Tibial artery (tissue), 4 donors: ENCODE data around the gene AXIN2.

Experiments used
- DNase-seq, 2 donors: peaks; one replicate each; pipeline ENCODE4 v3.0.0-alpha.2; 2019
- H3K27ac ChIP-seq, 2 donors: fragments of 200-600 bp; sonication (generic) in 1 of 2; 1 replicate in 1 of 2; 2 replicates in 1 of 2; pipeline ENCODE4 v1.5.1; 2018 to 2019; ENCODE audit warnings: mild to moderate bottlenecking in 1 of 2
- H3K27me3 ChIP-seq, 2 donors: fragments of 200-600 bp; sonication (generic) in 1 of 2; one replicate each; pipeline versions ENCODE4 v1.5.1 to v1.6.0; 2016 to 2019
- H3K36me3 ChIP-seq, 3 donors: fragments of 200-600 bp; sonication (generic) in 2 of 3; one replicate each; pipeline ENCODE4 v1.5.1; 2016 to 2019; ENCODE audit warnings: mild to moderate bottlenecking in 2 of 3
- H3K4me1 ChIP-seq, 4 donors: fragments of 200-600 bp; sonication (generic) in 2 of 4; 1 replicate in 3 of 4; 2 replicates in 1 of 4; pipeline ENCODE4 v1.5.1; 2016 to 2019
- H3K4me3 ChIP-seq, 2 donors: fragments of 200-600 bp; sonication (generic) in 1 of 2; 1 replicate in 1 of 2; 2 replicates in 1 of 2; pipeline ENCODE4 v1.5.1; 2018 to 2019; ENCODE audit warnings: mild to moderate bottlenecking in 2 of 2
- H3K9me3 ChIP-seq, 3 donors: fragments of 200-600 bp; sonication (generic) in 1 of 3; one replicate each; pipeline ENCODE4 v1.5.1; 2016 to 2019
- intact Hi-C: fragments of 100-400 bp; cut with DNase I; formaldehyde crosslinking; loops from one replicate; pipeline ENCODE4 v1.15.0; 2023; ENCODE audit warnings: low total_unique reads
- TF ChIP-seq, protein P1 (sequence below), 2 experiments: fragments of 200-600 bp in 1 of 2; fragments of 450-650 bp in 1 of 2; IDR thresholded peaks; one replicate each; pipeline ENCODE4 v1.5.1; 2017 to 2019; ENCODE audit warnings: antibody characterized with exemption in 2 of 2, mild to moderate bottlenecking in 1 of 2, moderate library complexity in 1 of 2

Gene AXIN2

DNA sequence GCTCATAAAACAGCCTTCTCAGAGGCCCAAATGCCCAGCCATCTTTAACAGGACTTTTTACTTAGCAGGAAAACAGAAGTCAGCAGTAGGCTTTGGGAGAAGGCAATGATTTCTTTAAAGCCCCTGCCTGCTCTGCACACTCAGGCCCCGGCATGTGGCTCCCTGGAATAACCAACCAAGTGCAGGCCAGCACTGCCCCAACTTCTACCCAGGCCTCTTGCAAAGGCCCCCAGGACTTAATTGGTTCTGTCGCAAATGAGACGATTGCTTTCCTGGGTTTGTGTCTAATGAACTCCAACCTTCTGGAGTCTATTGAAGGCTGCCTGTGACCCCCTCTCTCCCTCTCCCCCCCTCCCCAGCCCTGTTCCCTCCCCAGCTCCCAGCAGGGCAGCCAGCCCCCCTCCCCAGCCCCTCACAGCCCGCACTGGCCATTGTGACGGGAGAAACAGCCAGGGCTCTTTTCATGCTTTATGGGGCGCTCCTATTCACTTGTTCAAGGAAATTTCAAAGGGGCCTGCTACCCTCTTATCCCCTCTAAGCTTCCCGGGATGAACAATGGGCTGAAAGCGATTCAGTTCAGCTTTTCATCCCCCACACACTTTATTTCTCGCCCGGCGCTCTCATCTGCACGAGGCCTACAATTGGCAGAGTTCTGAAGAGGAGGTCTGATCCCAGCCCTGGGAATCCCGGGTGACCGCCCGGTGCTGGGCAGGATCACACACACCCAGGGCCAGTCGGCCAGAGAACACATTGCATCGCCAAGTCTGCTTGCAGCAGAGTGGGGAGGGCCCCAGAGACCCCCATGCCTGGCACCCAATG, 15.5 kb downstream of the AXIN2 start:
- DNase-seq: no peak
- intact Hi-C loops: no loop called here
- Histone ChIP-seq H3K36me3 (peaks cover 3 to 12% (median 9%) of the 10 kb centered on the region in 3 donors), H3K9me3 (no peaks in the 10 kb centered on the region), H3K27ac (no peak overlapping the region), H3K4me3 (no peak overlapping the region), H3K27me3 (no peaks in the 10 kb centered on the region), H3K4me1 (peaks cover 0 to 13% (median 5%) of the 10 kb centered on the region in 4 donors)
- TF ChIP-seq, protein P1, sequence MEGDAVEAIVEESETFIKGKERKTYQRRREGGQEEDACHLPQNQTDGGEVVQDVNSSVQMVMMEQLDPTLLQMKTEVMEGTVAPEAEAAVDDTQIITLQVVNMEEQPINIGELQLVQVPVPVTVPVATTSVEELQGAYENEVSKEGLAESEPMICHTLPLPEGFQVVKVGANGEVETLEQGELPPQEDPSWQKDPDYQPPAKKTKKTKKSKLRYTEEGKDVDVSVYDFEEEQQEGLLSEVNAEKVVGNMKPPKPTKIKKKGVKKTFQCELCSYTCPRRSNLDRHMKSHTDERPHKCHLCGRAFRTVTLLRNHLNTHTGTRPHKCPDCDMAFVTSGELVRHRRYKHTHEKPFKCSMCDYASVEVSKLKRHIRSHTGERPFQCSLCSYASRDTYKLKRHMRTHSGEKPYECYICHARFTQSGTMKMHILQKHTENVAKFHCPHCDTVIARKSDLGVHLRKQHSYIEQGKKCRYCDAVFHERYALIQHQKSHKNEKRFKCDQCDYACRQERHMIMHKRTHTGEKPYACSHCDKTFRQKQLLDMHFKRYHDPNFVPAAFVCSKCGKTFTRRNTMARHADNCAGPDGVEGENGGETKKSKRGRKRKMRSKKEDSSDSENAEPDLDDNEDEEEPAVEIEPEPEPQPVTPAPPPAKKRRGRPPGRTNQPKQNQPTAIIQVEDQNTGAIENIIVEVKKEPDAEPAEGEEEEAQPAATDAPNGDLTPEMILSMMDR (IDR thresholded peaks at IDR 0.05): no peak

DNA sequence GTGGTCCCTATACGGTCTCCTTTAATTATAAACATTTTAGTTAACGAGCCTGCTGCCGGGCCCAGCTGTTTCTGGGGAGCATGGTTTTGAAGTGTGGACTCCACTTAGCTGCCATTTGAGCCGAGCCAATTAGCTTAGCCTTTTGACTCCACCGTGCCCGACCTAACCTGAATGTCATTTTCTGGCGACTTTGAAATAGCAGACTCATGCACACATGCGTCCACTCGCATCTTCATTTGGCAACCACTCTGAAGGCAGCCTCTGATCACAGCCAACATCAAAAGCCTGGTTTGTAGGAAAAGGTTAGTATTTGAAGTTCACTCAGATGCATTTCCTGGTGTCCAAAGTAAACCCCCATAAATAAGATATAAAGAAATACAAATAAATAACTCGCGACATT, 16.8 kb downstream of the AXIN2 start:
- H3K27ac ChIP-seq: no peak overlapping the region
- H3K9me3 ChIP-seq: no peaks in the 10 kb centered on the region
- no peak overlapping the region for H3K4me3 ChIP-seq
- peaks cover 0 to 13% (median 5%) of the 10 kb centered on the region in 4 donors for H3K4me1 ChIP-seq
- DNase-seq: no peak
- no peaks in the 10 kb centered on the region for H3K27me3 ChIP-seq
- peaks cover 14 to 23% (median 22%) of the 10 kb centered on the region in 3 donors for H3K36me3 ChIP-seq
- TF ChIP-seq, protein P1 (IDR thresholded peaks at IDR 0.05): no peak
- intact Hi-C loops: no loop called here

DNA sequence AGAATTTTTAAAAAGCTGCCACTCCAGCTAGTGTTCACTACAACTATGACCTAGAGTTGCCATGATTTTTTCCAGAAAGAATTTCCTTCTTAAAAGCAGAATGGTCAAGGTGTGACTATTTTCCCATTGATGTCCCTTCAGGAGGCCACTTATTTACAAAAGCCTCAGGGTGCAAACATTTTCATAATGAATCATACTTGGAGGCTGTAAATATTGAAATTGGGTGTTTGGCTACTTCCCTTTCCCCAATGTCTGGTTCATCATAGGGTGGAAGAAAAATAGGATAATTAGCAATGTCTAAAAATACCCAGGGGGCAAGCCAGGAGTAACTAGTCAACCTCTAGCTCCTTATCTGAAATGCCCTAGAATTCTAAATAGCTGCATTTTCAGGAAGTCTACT, 18.8 kb downstream of the AXIN2 start:
- no peak for DNase-seq
- no peaks in the 10 kb centered on the region for H3K27me3 ChIP-seq
- H3K27ac ChIP-seq: no peak overlapping the region
- TF ChIP-seq, protein P1 (IDR thresholded peaks at IDR 0.05): no peak
- H3K36me3 ChIP-seq: peaks cover 18 to 30% (median 22%) of the 10 kb centered on the region in 3 donors
- no peaks in the 10 kb centered on the region for H3K9me3 ChIP-seq
- intact Hi-C loops: no loop called here
- no peak overlapping the region for H3K4me3 ChIP-seq
- peaks cover 0 to 11% (median 4%) of the 10 kb centered on the region in 4 donors for H3K4me1 ChIP-seq

DNA sequence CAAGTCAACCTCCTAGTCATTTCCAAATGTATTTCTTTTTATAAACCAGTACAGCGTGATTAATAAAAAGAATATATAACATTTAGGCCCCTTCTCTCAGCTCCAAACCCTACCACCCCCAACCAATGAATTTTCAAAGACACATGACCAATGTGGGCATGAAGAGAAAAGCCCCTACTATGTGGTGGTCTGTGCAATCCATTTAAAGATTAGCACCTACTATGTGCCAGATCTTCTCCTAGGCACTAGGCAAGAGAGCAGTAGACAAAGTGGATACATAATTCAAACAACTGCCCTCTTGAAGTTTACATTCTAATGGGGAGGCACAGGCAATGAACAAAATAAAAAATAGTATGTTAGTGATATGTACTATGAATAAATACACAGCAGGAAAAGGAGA, 19.4 kb downstream of the AXIN2 start:
- TF ChIP-seq, protein P1 (IDR thresholded peaks at IDR 0.05): no peak
- no peak overlapping the region for H3K4me3 ChIP-seq
- H3K4me1 ChIP-seq: peaks cover 0 to 5% (median under 1%) of the 10 kb centered on the region in 4 donors
- no peaks in the 10 kb centered on the region for H3K9me3 ChIP-seq
- no peaks in the 10 kb centered on the region for H3K27me3 ChIP-seq
- peaks cover 23 to 36% (median 27%) of the 10 kb centered on the region in 3 donors for H3K36me3 ChIP-seq
- intact Hi-C loops: no loop called here
- no peak for DNase-seq
- no peak overlapping the region for H3K27ac ChIP-seq

DNA sequence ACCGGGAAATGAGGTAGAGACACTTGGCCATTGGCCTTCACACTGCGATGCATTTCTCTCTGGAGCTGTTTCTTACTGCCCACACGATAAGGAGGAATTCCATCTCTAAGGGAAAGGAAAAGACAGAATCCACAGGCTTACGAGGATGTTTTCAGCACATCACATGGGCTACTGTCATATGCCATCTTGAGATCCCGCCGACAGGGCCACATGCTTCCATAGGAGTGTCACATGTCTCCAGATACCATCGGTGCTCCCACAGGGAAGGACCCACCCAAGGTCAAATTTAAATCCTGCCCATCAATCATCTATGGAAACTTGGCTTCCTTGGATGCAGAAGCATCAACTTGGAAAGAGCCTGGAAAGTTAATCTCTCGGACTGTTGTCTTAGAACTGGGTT, 20.0 kb downstream of the AXIN2 start:
- H3K27ac ChIP-seq: no peak overlapping the region
- H3K9me3 ChIP-seq: no peaks in the 10 kb centered on the region
- H3K4me1 ChIP-seq: no peaks in the 10 kb centered on the region
- no peak for DNase-seq
- TF ChIP-seq, protein P1 (IDR thresholded peaks at IDR 0.05): no peak
- intact Hi-C loops: no loop called here
- no peak overlapping the region for H3K4me3 ChIP-seq
- H3K27me3 ChIP-seq: no peaks in the 10 kb centered on the region
- peaks cover 30 to 42% (median 33%) of the 10 kb centered on the region in 3 donors for H3K36me3 ChIP-seq
